22Rv1 (cell line): ENCODE results near the gene GAS7.
A peak's percentile ranks its signal among the peaks of the same experiment; 100 is the strongest.

Experiments used
- H3K27ac ChIP-seq: fragments of 450-650 bp; 2 replicates; pipeline ENCODE4 v1.5.1; 2017
- CTCF ChIP-seq: fragments of 450-650 bp; IDR thresholded peaks from 2 replicates; pipeline ENCODE4 v1.5.1; 2017; ENCODE audit warnings: mild to moderate bottlenecking
- ZFX ChIP-seq: fragments of 450-650 bp; IDR thresholded peaks from 2 replicates; pipeline ENCODE4 v1.6.1; 2017; ENCODE audit warnings: antibody characterized with exemption, borderline replicate concordance

Gene GAS7

DNA sequence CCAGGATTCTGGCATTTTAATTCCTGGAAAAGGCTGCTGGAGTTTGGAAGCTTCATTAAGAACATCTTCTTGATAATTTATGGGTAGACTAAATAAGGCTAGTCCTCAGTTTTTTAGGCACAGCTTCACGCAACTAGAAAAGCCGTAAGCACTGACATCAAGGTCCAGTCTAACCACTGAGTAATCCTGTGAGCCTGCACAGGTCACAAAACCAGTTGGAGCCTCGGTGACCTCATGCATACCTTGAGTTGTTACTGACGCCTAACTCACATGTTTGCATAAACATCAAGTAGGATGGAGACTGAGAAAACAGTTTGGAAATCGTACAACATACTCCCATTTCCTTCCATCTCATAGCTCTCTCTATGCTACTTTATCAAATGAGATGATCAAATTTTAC, 229.5 kb downstream of the GAS7 start:
- H3K27ac ChIP-seq: no peak overlapping the region
- no peak for TF ChIP-seq ZFX
- no peak for TF ChIP-seq CTCF

DNA sequence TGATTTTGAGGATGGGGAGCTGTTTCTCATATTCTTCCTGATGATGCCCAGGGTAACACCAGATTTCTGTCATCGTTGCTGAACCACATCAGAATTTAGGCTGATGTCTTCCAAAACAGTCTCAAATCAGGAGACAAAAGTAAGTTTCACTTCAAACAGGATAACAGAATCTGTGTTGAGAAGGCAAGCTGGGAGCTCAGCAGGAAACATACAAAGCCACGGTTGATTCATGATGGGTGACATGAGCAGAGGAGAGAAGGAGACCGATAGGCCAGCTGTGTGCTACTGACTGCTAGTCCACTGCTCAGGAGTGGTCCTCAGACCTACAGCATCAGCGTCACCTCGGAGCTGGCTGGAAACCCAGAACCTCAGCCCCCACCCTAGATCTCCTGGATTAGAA, 230.4 kb downstream of the GAS7 start:
- no peak overlapping the region for H3K27ac ChIP-seq

GRCh38 chr17:9959377-9959981, 238.9 kb downstream of the GAS7 start:
- no peak overlapping the region for H3K27ac ChIP-seq
- peak; percentile 57 for TF ChIP-seq CTCF
- no peak for TF ChIP-seq ZFX

More for the DNA sequence above, 230.4 kb downstream of the GAS7 start:
- TF ChIP-seq CTCF (no peak), ZFX (no peak)

DNA sequence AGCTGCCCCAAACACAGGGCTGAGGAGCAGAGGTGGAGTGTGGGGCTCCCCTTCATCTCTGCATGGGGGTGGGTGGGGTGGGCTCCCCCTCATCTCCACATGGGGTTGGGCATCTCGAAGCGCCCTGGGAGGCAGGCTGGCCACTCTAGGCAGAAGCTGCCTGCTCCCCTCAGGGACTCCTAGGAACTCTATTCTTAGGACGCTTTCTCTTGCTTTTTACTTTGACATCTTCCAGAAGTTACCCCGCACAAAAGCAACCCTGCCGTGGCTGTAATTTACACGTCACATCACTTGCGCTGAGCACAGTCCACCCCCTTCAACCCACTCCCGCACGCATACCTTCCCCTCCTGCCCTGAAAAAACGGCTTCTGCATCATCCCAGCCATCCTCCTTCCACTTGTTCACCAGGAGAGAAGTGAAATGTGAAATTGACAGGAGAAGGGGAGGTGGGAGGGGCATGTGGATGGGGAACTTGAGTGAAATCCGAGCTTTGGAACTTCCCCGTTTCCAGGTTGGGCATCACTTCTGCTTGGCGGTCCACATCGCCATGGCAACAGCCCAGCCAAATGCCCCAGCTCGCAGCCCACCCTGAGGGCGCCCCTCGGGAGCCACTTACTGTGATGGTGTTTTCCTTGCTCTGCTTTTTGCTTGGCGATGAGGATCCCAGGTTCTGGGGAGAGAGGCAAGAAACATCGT, 239.7 kb downstream of the GAS7 start:
- TF ChIP-seq CTCF (no peak), ZFX (no peak)
- H3K27ac ChIP-seq: no peak overlapping the region

- no peak overlapping the region for H3K27ac ChIP-seq
These were observed 241.2 kb downstream of the GAS7 start for GRCh38 chr17:9957244-9957643.

GRCh38 chr17:9956474-9957131, 241.8 kb downstream of the GAS7 start:
- H3K27ac ChIP-seq: no peak overlapping the region
- TF ChIP-seq ZFX (no peak), CTCF (no peak)

More at GRCh38 chr17:9957244-9957643, 241.2 kb downstream of the GAS7 start:
- no peak for TF ChIP-seq ZFX
- no peak for TF ChIP-seq CTCF

- no peak for TF ChIP-seq CTCF
- no peak for TF ChIP-seq ZFX
- no peak overlapping the region for H3K27ac ChIP-seq
These were observed 244.9 kb downstream of the GAS7 start for GRCh38 chr17:9953492-9953891.
